HG02981 (cell line): ENCODE data around the gene EHMT1.

ENCODE experiments used
- ATAC-seq: cut with Tn5 transposase; IDR thresholded peaks from one replicate; pipeline ENCODE4 v1.9.1; 2021; ENCODE audit warnings: mild to moderate bottlenecking, moderate library complexity; ENCODE audit not compliant: unreplicated experiment

Gene EHMT1

DNA sequence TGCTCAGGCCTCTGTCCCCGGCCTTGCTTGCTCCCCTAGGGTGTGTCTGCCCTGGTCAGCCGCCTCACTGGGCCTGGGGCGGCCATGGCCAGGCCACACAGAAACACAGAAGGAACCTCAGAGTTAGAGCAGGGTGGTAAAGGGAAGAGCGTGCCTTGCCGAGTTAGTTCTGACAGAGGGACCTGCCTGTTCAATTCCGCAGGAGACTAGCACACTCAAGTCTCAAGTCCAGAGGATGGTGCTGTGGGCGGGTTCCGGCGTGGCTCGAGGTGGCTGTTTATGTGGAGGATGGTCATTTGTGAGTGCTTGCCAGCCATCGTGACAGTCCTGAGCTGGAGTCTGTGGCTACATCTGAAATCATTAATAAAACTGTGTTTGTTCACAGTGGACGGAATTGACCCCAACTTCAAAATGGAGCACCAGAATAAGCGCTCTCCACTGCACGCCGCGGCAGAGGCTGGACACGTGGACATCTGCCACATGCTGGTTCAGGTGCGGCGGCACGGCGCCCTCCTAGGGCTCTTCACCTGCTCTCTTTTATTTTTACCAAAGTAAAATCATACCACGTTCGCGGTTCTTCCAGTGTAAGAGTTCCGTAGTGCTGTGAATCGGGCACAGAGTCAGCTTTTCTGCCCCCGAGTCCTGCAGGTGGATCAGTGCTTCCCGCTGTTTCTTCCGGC is 163.2 kb downstream of the EHMT1 start:
- no peak for ATAC-seq

DNA sequence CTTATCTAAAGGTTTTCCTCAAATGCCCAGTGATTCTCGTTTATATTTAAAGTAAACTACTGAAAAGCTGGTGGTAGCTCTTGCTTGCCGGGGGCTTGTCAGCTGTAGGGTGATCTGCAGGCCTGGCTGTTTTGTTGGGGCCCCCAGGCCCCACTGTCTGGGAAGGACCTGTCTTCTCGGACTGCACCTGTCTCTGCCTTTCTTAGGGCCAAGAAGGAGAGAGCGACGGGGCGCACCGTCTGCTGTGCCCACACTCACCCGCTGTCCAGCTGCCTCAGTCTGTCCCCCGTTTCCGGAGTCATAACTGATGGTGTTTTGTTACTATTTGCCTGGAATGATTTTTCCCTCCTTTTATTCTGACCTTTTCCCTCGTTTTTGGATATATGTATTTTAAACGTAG is 164.7 kb downstream of the EHMT1 start:
- no peak for ATAC-seq

DNA sequence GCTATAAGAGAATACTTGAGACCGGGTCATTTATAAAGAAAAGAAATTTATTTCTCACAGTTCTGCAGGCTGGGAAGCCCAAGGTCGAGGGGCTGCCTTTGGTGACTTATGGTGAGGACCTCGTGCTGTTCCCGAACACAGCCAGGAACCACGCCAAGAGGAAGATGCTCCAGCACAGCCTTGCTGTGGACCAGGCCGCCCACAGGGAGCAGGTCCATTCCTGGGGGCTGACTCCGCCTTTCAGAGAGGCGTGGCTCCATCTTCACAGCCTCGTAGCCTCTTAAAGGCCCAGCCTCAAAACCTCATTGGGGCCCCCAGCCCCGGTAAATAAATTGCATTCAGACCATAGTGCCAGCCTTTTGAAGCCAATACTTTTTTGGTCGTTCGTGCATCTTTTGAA is 165.2 kb downstream of the EHMT1 start:
- no peak for ATAC-seq

GRCh38 chr9:137784641-137785513 is 166.1 kb downstream of the EHMT1 start:
- ATAC-seq: no peak

GRCh38 chr9:137785704-137786161 is 166.9 kb downstream of the EHMT1 start:
- no peak for ATAC-seq

DNA sequence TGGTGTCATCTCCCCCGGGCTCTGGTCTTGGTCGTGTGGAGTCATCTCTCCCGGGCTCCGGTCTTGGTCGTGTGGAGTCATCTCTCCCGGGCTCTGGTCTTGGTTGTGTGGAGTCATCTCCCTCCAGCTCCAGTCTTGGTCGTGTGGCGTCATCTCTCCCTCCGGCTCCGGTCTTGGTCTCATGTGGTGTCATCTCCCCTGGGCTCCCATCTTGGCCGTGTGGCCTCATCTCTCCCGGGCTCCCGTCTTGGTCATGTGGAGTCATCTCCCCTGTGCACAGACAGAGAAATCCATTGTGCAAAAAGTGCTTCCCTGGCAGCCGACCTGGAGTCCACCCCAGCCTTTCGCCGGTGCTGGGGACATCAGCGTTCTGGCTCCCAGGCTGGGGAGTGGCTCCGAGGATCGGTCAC is 167.7 kb downstream of the EHMT1 start:
- ATAC-seq: no peak

GRCh38 chr9:137787381-137787780 is 168.6 kb downstream of the EHMT1 start:
- no peak for ATAC-seq

DNA sequence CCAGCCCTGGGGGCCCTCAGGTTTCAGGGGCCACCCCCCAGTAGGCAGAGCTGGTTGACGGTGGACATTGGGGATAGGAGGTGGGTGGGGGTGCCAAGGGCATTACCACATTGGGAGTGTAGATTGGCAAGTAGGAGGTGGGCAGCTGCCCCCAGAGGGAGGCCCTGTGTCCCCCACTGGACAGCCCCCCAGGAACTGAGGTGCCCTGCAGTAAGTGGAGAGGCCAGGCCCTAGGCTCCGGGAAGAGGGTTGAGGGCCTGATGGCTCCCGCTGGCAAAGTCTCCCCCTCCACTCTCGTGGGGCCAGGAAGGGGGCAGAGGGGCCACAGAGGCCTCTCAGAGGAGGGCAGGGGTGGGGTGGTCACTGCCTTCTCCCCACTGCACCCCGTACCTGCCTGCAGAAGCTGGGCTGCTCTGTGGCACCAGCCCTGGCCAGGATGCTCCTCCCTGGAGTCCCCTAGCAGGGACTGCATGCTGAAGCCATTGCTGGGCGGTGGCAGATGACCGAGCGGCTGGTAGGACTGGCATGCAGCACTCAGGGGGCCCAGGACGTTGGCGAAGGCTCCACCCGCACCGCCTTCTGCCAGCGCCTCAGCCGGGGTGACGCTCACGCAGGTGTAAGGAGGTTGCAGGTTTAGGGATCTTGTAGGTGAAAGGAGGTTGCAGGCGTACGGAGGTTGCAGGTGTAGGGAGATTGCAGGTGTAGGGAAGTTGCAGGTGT is 169.1 kb downstream of the EHMT1 start:
- no peak for ATAC-seq

- no peak for ATAC-seq
These were observed 169.9 kb downstream of the EHMT1 start for GRCh38 chr9:137788561-137789294.

DNA sequence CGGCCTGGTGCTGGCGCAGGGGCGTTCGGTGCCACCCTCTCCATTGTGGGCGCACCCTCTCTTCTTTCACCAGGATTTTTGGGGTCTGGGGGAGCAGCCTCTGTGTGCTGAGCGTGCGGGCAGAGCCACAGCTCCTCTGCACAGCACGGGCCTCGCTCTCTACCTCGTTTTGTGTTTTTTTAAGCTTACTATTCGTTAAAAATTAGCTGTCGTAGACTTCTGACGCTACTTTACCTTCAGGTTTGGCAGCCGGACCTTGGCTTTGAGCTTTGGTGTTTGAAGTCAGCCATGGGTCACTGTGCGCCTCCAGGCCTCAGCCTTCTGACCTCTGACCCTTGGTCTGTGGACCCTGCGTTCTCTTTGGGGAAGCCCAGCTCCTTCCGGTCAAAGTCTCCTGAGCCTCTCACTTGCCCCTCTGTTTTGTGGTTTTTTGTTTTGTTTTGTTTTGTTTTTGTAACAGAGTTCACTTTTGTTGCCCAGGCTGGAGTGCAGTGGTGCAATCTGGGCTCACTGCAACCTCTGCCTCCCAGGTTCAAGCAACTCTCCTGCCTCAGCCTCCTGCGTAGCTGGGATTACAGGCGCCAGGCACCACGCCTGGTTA is 170.6 kb downstream of the EHMT1 start:
- ATAC-seq: no peak

GRCh38 chr9:137791947-137792346 is 173.1 kb downstream of the EHMT1 start:
- no peak for ATAC-seq

DNA sequence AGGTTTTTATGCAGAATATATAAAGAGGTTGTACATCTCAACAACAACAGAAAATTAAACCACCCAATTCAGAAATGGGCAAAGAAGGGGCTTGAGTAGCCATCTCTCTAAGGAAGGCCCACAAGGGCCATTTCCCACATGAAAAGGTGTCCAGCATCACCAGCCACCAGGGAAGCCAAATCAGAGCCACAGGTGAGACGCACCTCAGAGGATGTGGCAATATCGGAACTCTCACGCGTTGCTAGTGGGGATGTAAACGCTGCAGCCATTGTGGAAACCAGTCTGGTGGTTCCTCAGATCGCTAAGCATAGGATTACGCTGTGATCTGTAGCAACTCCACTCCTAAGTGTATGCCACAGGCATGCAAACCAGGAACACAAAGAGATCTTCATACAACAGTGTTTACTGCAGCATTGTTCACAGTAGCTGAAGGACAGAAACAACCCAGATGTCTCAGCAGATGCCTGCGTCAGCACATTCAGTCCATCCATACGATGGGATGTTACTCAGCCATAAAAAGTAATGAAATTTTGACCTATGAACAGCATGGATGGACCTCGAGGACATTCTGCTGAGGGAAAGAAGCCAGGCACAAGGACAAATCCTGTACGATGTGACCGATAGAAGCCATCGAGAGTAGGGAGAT is 174.5 kb downstream of the EHMT1 start:
- ATAC-seq: no peak

DNA sequence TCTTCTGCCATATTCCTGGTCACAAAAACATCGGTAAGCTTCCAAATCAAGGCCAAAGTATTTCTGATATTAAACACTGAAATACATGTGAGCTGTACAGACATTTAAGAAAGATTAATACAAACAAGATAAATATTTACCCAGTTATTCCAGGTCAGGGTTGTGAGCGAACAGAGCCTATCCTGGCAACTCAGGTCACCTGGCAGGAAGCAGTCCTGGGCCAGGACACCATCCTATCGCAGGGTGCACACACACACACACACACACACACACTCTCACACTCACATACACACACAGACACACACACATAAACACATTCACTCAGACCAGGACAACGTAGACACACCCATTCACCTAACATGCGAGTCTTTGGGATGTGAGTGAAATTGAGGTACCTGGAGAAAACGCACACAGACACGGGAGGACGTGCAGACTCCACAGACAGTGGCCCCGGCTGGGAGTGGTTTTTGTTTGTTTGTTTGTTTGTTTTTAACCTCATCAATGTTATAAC is 176.4 kb downstream of the EHMT1 start:
- ATAC-seq: no peak

DNA sequence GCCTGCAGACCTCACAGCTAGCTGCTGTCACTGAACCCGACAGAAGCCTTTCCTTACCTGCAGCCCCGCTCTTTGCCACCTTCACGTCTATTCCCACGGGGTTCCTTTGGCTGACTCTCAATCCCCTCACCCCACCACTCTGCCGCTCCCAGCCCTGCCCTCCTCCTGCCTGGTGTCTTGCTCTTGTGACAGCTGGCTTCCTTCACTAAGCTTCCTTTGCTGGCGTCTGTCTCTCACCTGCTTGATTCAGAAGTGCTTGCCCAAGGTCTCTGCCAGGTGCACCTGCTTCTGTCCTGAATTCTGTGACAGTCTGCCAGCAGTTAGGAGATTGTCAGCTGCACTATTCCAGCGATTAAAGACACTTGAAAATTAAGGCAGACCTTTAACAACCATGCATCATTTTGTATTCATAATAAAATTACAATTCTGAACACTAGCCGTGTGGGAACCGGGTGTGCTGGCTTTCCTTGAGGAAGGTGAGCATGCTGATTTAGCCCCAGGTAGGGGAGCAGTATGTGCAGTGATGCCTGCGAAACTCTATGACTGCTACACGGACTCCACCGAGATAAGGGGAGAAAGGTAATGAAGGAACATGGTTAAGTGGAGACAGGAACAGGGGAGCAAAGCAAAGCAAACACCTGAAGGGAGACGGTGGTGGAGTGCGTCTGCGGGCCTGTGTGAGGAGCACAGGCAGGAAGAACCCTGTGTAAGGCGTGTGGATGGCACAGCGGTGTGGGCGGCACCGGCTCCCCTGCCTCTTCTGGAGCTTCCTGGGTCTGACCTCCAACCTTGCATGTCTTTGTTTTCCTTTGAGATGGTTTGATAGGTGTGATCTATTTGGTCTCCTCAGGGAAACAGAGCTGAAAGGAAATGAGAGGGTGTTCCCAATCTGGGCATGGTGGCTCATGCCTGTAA is 178.7 kb downstream of the EHMT1 start:
- no peak for ATAC-seq

- ATAC-seq: no peak
These were observed 179.3 kb downstream of the EHMT1 start for GRCh38 chr9:137798142-137798541.

DNA sequence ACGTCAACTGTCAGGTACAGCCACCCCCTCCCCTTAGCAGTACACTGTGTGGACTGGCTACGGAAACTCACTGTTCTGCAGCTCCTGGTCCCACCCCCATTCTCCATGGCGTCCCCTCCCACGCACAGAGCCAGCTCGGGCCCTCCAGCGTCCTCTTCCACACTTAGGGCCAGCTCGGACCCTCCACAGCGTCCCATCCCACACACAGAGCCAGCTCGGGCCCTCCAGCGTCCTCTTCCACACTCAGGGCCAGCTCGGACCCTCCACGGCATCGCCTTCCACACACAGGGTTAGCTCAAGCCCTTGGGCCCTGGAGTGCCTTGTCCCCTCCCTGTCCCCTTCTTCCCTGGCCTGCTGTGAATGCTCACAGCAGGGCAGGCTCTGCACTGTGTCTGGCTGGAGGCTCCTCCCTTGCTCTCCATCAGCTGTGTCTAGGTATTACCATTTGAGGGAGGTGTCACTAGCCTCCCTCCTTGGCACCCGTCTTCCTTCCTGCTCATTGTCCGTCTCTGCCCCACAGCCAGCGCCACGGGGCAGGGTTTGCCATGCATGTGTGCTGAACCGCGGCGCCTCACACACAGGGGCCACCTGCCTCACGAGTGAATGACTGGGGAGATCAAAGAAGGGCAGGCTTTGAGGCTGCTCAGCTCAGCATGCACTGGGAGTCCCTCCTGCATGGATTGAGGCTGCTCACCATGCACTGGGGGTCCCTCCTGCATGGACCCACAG is 180.3 kb downstream of the EHMT1 start:
- no peak for ATAC-seq

GRCh38 chr9:137799630-137799983 is 180.8 kb downstream of the EHMT1 start:
- ATAC-seq: no peak
